Right cardiac atrium (tissue), 5 donors: ENCODE results near the gene FAM227B. TPM values are rescaled to one million over a fixed set of nuclear protein-coding genes. Genes with fewer than 3 reads are reported as not detected.

Experiments used
- ATAC-seq, 2 donors: fragments of 200-7000 bp; cut with Tn5 transposase; one replicate each; pipeline versions ENCODE4 v1.8.0 to v1.9.1; 2020; ENCODE audit warnings: moderate library complexity in 2 of 2, mild to moderate bottlenecking in 1 of 2
- DNase-seq, 3 donors: peaks; one replicate each; pipeline ENCODE4 v3.0.0-alpha.2; 2020
- H3K27ac ChIP-seq: one replicate; pipeline ENCODE4 v1.5.1; 2013; ENCODE audit warnings: mild to moderate bottlenecking, low read length, control low read depth, moderate library complexity
- H3K27me3 ChIP-seq: one replicate; pipeline ENCODE4 v1.6.1; 2013; ENCODE audit not compliant: control insufficient read depth, insufficient read depth
- H3K4me1 ChIP-seq: one replicate; pipeline ENCODE4 v1.6.1; 2013; ENCODE audit warnings: low read length; ENCODE audit not compliant: control insufficient read depth, insufficient read depth
- H3K4me3 ChIP-seq: one replicate; pipeline ENCODE4 v1.5.1; 2013; ENCODE audit warnings: low read length, control low read depth
- H3K9me3 ChIP-seq: one replicate; pipeline ENCODE4 v1.6.1; 2013; ENCODE audit warnings: low read length; ENCODE audit not compliant: control insufficient read depth
- WGBS: extraction: QIAGEN DNeasy Blood & Tissue Kit; methylation state at CpG from one replicate; pipeline ENCODE4 v1.1.7; 2013; 5-methylcytosine and 5-hydroxymethylcytosine counted together
- intact Hi-C, 4 donors: fragments of 100-400 bp; cut with DNase I; formaldehyde crosslinking; loops; one replicate each; pipeline versions ENCODE4 v1.11.0 to v1.14.0; 2022 to 2023
- polyA plus RNA-seq: library from polyadenylated mRNA; stranded (reverse); fragments of 200-250 nt; gene quantifications from one replicate; pipeline ENCODE4 v1.2.3, GENCODE V29; 2013
- total RNA-seq, 4 donors: library from RNA; stranded (reverse); fragmentation: NEBNext Ultra II Directional; extraction: Animal tissue kit (Norgen Biotek cat#: 25700); gene quantifications; one replicate each; pipeline ENCODE4 v1.2.1, GENCODE V29; 2021
- donor health status: healthy with polysubstance abuse.
- donor health status: DM: no; HTN: yes; CAD: no.
- donor health status: DM: no; HTN: no; CAD: no.
- donor health status: DM: no; HTN: yes; CAD: no; lungs with severe emphysema.
- donor health status: DM: yes; HTN: yes; CAD: no.

The FAM227B gene
- total and polyA plus RNA-seq, 5 donors = 9.8 to 19.2 (median 12.4) TPM

GRCh38 chr15:49438962-49439631 is 181.5 kb downstream of the FAM227B start:
- WGBS = 30% methylated on average over 6 of the region's 6 CpGs
- intact Hi-C loops = no loop called here
- Histone ChIP-seq H3K4me1 (no peaks in the 10 kb centered on the region), H3K4me3 (no peak overlapping the region), H3K27me3 (no peaks in the 10 kb centered on the region), H3K9me3 (no peaks in the 10 kb centered on the region), H3K27ac (peak overlapping the region; percentile 48)
- ATAC-seq = peak; percentile 80 to 84
- DNase-seq = peak; percentile 16 to 54 (median 50)

- no peaks in the 10 kb centered on the region for H3K4me1 ChIP-seq
- ATAC-seq = no peak
- 71% methylated on average over 2 of the region's 2 CpGs for WGBS
- no peak overlapping the region for H3K4me3 ChIP-seq
- H3K9me3 ChIP-seq = no peaks in the 10 kb centered on the region
- H3K27ac ChIP-seq = no peak overlapping the region
- no peaks in the 10 kb centered on the region for H3K27me3 ChIP-seq
- no peak for DNase-seq
- intact Hi-C loops = no loop called here
These were observed 183.9 kb downstream of the FAM227B start for GRCh38 chr15:49436751-49437150.

- intact Hi-C loops = no loop called here
- DNase-seq (no peak), ATAC-seq (no peak)
- Histone ChIP-seq H3K27ac (no peak overlapping the region), H3K4me1 (peaks cover 1% of the 10 kb centered on the region), H3K9me3 (no peaks in the 10 kb centered on the region), H3K4me3 (no peak overlapping the region), H3K27me3 (no peaks in the 10 kb centered on the region)
- 81% methylated on average over 1 of the region's 1 CpG for WGBS
These were observed 185.4 kb downstream of the FAM227B start for GRCh38 chr15:49435174-49435573.

GRCh38 chr15:49430046-49430445 is 190.6 kb downstream of the FAM227B start:
- 46% methylated on average over 1 of the region's 1 CpG for WGBS
- no peaks in the 10 kb centered on the region for H3K27me3 ChIP-seq
- ATAC-seq (peak in 1 of 2 donors; percentile 55), DNase-seq (no peak)
- H3K27ac ChIP-seq = peak overlapping the region; percentile 64
- H3K4me3 ChIP-seq = no peak overlapping the region
- H3K4me1 ChIP-seq = peaks cover 8% of the 10 kb centered on the region
- no peaks in the 10 kb centered on the region for H3K9me3 ChIP-seq
- intact Hi-C loops = no loop called here

- peak; percentile 38 to 68 (median 65) for DNase-seq
- Histone ChIP-seq H3K4me3 (peak overlapping the region; percentile 37), H3K9me3 (no peaks in the 10 kb centered on the region), H3K27ac (peak overlapping the region; percentile 80), H3K27me3 (no peaks in the 10 kb centered on the region), H3K4me1 (peaks cover 8% of the 10 kb centered on the region)
- ATAC-seq = peak; percentile 89 to 92
- WGBS = 39% methylated on average over 5 of the region's 5 CpGs
- intact Hi-C loops = loop anchor here in 3 of 4 donors (10.0 kb wide), 2 partner anchors 194 to 564 kb away; no protein-coding TSS in a partner anchor
These were observed 192.1 kb downstream of the FAM227B start for GRCh38 chr15:49428409-49429095.

DNA sequence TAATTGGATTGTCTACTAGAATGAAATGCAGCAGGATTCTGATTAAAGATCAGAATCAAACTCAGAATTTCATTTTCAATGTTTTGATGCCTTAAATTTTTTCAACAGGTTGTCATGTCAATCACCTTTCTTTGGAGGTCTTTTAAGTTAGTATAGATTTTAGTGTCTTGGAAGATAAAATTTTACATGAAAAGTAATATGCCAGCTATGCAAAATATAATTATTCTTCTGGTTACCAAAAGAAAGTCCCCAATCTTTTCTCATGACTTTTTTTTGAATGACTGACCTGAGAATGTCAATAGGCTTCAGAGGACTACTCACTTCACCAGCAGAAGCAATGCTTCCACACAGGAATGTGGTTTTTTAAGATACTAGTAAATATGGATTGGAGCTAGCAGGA is 193.2 kb downstream of the FAM227B start:
- Histone ChIP-seq H3K27me3 (no peaks in the 10 kb centered on the region), H3K27ac (peak overlapping the region; percentile 45), H3K4me1 (peaks cover 8% of the 10 kb centered on the region), H3K4me3 (peak overlapping the region; percentile 37), H3K9me3 (no peaks in the 10 kb centered on the region)
- no peak for DNase-seq
- intact Hi-C loops = loop anchor here in 3 of 4 donors (10.0 kb wide), 2 partner anchors 193 to 563 kb away; no protein-coding TSS in a partner anchor
- no peak for ATAC-seq

DNA sequence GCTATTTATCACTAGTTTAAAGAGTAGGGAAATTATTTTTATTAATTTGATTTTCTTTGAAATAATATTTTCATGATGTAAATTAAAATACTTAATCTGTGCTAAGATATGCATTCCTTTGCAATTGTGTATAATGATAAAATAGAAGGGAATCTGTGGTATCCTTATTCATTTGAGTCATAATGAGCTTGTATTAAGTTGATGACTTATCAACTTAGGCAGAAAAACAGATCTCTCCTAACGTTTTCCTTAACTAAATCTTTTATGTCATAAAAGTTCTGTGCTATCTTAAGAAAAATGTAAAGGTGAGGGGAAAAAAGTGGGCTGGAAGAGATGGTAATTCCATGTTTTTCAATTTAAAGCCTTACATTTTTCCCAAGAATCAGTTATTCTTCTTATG is 195.7 kb downstream of the FAM227B start:
- no peaks in the 10 kb centered on the region for H3K9me3 ChIP-seq
- H3K27me3 ChIP-seq = no peaks in the 10 kb centered on the region
- no peak overlapping the region for H3K27ac ChIP-seq
- DNase-seq (no peak), ATAC-seq (no peak)
- H3K4me3 ChIP-seq = peak overlapping the region; percentile 60
- intact Hi-C loops = loop anchor here in 3 of 4 donors (10.0 kb wide), 2 partner anchors 190 to 560 kb away; no protein-coding TSS in a partner anchor
- WGBS = 12% methylated on average over 1 of the region's 1 CpG
- H3K4me1 ChIP-seq = peaks cover 4% of the 10 kb centered on the region

DNA sequence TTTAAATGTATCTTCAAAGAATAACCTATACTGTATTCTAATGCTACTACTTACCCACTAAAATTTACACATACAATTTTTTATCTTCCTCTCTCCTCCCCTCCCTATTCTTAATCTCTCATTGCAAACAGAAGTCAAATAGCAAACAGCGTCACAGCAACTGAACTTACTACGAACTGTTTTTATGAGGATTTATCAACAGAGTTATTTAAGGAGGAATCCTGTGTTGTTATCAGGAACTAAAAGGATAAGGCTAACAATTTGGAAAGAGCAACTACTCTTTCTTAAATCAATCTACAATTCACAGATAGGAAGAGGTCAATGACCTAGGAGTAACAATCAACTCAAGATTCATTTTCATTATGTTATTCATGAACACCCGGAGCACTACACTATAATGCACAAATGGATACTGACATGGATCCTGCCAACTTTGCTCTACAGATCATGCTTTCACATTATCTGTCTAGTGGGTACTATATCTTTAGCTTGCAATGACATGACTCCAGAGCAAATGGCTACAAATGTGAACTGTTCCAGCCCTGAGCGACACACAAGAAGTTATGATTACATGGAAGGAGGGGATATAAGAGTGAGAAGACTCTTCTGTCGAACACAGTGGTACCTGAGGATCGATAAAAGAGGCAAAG is 196.6 kb downstream of the FAM227B start:
- intact Hi-C loops = loop anchor here in 3 of 4 donors (10.0 kb wide), 2 partner anchors 189 to 559 kb away; no protein-coding TSS in a partner anchor
- 26% methylated on average over 6 of the region's 6 CpGs for WGBS
- ATAC-seq = no peak
- no peak for DNase-seq
- Histone ChIP-seq H3K4me1 (no peaks in the 10 kb centered on the region), H3K27ac (peak overlapping the region; percentile 85), H3K4me3 (peak overlapping the region; percentile 88), H3K27me3 (no peaks in the 10 kb centered on the region), H3K9me3 (no peaks in the 10 kb centered on the region)

DNA sequence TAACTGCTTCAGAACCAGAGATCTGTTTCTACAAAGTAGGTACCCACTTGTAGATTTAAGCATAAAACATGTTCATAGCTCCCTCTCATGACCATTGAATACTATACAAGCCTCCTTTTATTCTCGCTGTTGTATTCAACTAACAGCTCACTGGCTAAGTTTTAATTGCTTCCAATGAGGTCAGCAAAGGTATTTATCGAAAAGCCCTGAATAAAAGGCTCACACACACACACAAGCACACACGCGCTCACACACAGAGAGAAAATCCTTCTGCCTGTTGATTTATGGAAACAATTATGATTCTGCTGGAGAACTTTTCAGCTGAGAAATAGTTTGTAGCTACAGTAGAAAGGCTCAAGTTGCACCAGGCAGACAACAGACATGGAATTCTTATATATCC is 197.6 kb downstream of the FAM227B start, which contains the start of gene FGF7:
FGF7 (plus strand) TSS at position 222 of the 400 bp plus-strand sequence. CDS start 1,056 bp downstream, outside the sequence.
- Histone ChIP-seq H3K27ac (peak within 1 kb of the TSS; percentile 83), H3K4me3 (peak within 1 kb of the TSS; percentile 88), H3K27me3 (no peaks in the 10 kb centered on the region), H3K4me1 (no peaks in the 10 kb centered on the region), H3K9me3 (no peaks in the 10 kb centered on the region)
- ATAC-seq (peak; percentile 76 to 84), DNase-seq (peak in 1 of 3 donors; percentile 54)
- 39% methylated on average over 4 of the region's 4 CpGs for WGBS
- intact Hi-C loops = loop anchor here in 3 of 4 donors (10.0 kb wide), 2 partner anchors 188 to 558 kb away; no protein-coding TSS in a partner anchor

DNA sequence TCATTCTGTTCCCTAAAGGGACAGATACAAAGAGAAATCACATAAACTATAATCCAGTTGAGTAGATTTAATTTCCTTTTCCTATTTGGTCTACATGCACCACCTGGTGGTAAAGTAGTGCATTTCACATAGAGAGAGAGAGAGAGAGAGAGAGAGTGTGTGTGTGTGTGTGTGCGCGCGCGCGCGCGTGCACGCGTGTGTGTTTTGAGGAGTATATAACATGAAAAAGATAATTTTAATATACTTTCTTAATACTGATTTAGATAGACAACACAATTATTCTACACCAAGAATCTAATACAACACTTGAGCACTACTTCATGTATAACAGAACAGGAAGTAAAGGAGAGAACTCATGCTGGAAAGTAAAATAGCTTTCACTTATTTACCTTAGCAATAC is 198.6 kb downstream of the FAM227B start:
- DNase-seq (peak; percentile 35 to 90 (median 78)), ATAC-seq (peak; percentile 65 to 74)
- intact Hi-C loops = loop anchor here in 3 of 4 donors (10.0 kb wide), 2 partner anchors 187 to 557 kb away; no protein-coding TSS in a partner anchor
- H3K27me3 ChIP-seq = no peaks in the 10 kb centered on the region
- H3K9me3 ChIP-seq = no peaks in the 10 kb centered on the region
- H3K4me1 ChIP-seq = no peaks in the 10 kb centered on the region
- peak overlapping the region; percentile 22 for H3K4me3 ChIP-seq
- H3K27ac ChIP-seq = no peak overlapping the region
- 18% methylated on average over 9 of the region's 9 CpGs for WGBS
